HG03159 (cell line): ENCODE results near the gene HNRNPA0.
A peak's percentile ranks its signal among the peaks of the same experiment; 100 is the strongest.

Experiments
- ATAC-seq: cut with Tn5 transposase; IDR thresholded peaks from one replicate; pipeline ENCODE4 v1.9.1; 2021; ENCODE audit warnings: mild to moderate bottlenecking, moderate library complexity; ENCODE audit not compliant: unreplicated experiment

Gene HNRNPA0

DNA sequence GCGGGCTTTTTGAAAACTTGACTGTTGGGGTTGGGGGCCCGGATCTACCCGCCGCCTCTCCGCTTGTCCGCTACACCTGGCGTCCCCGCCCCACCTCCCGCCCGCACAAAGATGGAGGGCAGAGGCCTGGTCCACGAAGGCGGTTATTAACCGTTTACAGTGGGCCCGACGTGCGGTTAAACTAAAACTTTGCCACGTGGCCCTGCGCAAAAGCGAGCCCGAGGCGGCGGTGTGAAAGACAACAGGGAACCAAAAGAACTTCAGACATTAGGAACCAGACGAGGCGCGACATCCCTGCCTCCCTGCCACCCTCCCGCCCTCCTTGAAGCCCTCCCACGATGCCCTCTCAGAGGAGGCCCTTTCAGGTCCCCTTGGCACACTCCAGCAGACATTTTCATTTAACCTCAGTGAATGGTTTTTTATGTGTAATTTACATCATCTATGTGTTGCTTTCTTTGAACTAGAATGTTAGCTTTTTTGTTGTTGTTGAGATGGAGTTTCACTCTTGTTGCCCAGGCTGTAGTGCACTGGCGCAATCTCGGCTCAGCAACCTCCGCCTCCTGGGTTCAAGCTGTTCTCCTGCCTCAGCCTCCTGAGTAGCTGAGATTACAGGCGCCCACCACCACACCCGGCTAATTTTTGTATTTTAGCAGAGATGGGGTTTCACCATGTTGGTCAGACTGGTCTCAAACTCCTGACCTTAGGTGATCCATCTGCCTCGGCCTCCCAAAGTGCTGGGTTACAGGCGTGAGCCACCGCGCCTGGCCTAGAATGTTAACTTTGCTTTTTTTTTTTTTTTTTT lies 999 bp upstream of the HNRNPA0 start:
- peak; percentile 7 for ATAC-seq

DNA sequence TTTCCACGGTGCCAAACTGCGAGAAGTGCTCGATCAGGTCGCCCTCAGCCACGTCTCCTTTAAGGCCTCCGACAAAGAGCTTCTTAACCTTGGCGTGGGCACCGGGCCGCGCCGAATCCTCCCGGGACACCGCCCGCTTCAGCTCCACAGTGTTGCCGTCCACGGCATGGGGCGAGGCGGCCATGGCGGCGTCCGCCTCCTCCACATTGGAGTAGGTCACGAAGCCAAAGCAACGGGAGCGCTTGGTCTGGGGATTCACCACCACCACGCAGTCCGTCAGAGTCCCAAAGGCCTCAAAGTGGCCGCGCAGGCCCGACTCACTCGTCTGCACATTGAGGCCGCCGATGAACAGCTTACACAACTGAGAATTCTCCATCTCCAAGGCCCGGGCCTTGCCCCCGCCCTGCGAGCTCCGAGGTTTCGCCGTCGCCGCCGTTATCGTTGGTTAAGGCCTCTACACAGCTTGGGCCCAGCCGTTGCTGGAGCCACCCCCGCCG lies 424 bp downstream of the HNRNPA0 start:
- ATAC-seq = peak; percentile 8

DNA sequence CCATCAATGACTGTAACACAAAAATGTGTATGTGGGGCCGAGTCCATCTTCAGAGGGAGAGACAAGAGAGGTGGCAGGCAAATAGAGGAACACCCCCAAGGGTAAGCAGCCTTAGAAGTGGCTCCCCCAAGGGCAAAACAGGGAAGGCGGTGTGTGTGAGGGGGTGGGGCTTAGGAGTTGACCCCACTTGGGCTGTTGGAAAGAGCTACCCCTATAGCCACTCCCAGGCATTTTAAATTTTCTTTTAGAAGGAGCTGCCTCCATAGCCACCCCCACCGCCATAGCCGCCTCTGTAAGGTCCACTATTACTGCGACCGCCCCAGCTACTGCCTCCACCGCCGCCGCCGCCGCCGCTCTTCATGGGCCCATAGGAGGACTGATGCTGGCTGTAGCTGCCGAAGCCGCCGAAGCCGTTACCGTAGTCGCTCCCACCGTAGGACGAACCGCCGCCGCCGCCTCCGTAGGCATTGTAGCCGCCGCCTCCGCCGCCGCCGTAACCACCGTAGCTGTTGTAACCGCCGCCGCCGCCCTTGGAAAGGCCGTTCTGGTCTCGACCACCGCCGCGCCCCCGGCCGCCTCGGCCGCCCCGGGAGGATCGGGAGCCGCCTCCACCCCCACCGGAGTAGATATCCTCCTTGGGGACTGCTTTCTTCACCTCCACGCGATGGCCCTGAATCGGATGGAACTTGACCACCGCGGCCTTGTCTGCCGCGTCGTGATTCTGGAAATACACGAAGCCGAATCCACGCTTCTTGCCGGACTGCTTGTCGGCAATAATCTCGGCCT lies 1.1 kb downstream of the HNRNPA0 start:
- ATAC-seq = no peak

DNA sequence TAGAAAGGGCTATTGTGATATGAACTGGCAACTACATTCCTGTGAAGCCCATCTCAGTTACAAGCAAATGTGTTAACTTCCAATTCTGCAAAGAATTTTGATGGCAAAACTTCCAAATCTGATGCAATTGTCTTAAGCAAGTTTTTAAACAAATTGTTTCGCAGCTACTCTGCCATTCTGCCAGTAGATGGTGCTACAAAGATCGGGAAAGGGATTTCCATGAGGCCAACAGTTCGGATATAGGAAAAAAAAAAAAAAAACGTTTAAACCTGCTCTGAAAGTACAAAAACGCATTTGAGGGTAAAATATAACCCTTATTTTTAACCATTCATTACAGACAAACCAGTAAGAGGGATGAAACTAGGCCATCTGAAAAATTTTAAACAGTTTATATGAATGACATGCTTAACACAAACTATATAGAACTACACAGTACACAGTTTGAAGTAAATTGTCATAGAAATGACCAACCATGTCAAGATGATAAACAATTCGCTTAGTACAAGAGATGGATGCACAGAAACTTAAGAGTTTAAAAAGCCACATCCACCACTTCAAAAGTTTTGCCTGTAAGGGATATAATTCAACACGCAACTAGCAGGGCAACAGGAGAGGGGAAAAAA lies 2.2 kb downstream of the HNRNPA0 start:
- ATAC-seq = no peak

DNA sequence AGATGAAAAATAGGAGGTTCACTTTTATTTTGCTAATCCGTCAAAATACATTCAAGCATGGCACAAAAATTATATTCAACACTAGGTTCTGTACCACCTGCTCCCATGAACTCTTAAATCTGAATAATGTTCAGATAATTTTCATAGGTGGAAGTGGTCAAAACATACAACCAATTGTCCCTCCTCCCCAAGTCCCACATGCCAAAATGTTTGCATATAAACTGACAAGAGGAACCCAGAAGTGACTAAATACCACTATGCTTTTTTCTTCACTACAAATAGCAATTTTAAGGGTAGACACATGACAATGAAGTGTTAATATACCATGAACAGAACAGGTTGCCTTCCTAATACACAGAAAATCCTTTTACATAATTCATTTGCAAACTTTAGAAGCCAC lies 3.7 kb downstream of the HNRNPA0 start:
- ATAC-seq = no peak

DNA sequence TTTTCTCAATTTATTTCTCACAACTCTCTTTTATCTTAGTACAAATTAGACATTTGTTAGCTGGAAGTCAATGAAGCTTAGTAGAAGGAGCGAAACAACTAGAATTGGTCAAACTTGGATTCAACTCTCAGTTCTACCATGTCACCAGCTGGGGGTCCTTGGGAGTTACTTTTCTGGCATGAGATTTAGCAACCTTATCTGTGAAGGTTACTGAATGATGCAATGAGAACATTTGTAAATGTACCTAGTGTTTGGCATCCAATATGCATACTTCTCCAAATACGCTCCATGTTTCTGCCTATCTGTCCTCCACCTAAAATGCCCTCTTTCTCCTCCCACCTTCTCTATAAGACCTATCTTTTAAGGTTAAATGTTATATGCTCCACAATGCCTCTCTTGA lies 6.3 kb downstream of the HNRNPA0 start:
- ATAC-seq = no peak

DNA sequence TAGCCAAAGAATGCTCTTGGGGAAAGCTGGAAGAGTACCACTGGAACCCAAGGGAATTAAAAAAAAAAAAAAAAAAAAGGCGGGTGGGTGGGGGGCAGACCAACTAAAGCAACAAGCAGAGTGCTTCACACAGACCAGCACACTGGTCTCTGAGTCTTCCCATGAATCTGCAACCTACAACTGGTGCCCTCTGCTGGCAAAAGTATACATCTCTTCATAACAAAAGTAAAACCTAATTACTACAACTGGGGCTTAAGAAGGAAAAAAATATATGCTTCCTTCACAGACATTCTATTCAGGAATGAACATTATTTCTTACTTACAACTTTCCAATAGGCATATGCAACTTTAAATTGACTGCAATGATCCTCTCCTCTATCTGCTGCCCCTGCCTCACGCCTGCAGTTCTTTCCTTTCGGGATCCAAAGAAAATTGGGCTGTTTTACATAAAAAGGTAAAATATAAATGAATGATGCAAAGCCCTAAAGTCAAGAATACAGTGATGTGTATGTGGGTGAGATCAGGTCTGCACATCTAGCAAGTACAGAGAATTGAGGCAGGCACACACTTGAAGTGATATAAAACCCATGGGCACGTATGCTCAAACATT lies 11.0 kb downstream of the HNRNPA0 start:
- peak; percentile 69 for ATAC-seq

DNA sequence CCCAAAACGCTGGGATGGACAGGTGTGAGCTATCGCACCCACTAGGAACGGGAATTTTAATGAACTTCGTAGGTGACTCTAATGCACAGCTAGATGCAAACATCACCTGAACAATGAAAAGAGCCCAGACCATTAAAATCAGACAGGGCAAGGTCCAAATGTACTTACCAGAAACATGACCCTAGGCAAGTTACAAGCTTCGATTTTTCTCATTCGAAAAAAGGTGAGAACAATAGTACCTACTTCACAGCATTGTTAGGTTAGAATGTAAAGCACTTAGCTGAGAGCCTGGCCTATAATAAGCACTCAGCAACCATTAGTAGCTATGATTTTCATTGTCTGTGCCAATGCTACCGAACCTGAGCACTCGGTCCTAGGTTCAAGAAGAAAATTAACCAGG lies 12.4 kb downstream of the HNRNPA0 start:
- ATAC-seq = no peak

DNA sequence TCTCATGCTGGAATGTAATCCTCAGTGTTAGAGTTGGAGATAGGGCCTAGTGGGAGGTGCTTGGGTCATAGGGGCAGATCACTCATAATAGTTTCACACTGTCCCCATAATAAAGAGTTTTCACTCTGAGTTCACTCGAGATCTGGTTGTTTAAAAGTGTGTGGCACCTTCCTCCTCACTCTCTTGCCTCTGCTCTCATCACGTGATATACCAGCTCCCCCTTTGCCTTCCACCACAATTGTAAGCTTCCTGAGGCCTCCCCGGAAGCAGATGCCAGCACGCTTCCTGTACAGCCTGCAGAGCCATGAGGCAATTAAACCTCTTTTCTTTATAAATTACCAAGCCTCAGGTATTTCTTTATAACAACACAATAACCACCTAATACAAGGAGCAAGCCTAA lies 14.4 kb downstream of the HNRNPA0 start:
- ATAC-seq = no peak

DNA sequence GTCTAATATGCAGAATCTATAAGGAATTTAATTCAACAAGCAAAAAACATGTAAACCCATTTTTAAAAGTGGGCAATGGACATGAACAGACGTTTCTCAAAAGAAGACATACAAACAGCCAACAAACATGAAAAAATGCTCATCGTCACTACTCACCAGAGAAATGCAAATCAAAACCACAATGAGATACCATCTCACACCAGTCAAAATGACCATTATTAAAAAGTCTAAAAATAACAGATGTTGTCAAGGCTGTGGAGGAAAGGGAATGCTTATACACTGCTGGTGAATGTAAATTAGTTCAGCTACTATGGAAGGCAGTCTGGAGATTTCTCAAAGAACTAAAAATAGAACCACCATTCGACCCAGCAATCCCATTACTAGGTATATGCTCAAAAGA lies 15.2 kb downstream of the HNRNPA0 start:
- ATAC-seq = no peak

DNA sequence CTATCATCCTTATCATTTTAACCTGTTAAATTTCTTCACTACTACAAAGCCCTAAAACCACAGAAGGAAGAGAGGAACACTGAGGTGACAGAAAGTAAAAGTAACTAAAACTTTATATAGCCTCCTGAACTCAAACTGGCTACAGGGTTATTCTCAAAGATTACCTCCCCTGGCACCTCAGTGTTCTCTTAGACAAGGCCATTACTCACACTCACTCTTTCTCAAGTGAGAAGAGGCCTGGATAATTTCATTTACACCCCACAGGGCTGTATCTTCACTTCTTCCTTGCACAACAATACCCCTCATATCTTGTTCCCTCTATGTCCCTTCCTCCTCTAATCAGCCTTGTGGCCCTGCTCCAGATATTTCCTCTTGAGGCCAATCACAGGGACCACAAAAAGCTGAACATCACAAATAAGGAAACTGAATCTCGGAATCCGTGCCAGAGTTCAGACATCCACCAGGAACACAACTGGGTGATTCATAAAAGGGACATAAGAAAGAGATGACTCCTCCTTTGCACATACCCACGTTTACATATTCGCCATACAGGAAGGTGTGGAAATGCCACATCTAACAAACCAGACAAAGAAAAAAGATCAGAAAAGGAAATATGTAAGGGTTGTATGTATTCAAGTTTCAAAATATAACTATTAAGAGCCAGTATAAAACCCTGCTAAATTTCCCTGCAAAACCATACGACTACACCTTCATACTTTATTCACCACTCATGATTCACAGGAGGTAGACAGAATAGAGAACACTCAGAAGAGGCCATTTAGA lies 16.6 kb downstream of the HNRNPA0 start:
- ATAC-seq = no peak

DNA sequence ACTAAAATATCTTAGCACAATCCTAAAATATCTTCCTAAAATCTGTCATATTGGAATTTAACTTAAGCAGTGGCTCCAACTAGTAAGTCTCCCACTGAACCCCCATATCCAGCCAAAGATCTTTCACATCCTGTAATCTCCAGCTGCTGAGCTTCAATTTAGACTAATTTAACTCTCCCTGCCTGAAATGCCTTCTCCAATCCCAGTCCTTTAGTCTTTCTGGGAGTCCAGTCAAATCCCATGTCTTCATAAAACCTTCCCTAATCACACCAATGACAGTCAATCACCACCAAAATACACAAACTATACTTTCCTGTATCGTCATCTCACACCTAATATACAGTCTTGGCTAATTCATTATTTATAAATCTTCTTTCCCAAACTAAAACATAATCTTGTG lies 17.7 kb downstream of the HNRNPA0 start:
- ATAC-seq = no peak

DNA sequence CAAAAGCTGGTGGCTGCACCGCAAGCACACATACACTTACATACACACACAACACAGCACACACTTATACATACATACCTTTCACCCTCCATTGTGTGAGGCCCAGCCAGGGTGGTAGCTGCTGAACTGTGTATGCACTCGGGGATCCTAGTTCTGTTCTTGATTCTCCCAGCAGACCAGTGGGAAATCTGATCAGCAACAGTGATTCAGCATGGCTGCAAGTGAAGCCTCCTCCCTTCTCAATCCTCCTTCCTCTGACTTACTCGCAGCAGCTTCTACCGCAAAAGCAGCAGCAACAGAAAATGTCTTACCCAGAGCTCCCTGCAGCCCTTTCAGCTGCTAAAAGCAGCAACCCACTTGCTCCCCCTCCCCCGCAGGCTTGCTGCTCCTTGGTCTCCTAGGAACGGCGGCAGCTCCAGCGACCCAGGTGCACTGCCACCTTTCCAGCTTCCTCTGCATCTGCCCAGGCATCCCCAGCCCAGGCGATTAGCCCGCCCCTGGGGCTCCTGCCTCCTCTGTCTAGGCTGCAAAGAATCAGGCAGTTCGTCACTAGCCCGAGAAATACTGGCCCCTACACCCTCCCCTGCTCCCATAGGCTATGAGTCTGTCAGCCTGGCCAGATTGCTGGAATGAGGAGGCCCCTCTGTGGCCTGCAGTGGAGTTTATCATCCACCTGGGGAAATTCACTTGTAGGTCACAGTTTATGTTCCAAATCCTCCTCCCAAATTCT lies 18.4 kb downstream of the HNRNPA0 start, which contains the start of gene KLHL3:
TSS of gene KLHL3 (minus strand) at position 535 of the 730 bp plus-strand sequence. CDS start at position 92, 443 bp downstream.
- peak; percentile 53 for ATAC-seq

DNA sequence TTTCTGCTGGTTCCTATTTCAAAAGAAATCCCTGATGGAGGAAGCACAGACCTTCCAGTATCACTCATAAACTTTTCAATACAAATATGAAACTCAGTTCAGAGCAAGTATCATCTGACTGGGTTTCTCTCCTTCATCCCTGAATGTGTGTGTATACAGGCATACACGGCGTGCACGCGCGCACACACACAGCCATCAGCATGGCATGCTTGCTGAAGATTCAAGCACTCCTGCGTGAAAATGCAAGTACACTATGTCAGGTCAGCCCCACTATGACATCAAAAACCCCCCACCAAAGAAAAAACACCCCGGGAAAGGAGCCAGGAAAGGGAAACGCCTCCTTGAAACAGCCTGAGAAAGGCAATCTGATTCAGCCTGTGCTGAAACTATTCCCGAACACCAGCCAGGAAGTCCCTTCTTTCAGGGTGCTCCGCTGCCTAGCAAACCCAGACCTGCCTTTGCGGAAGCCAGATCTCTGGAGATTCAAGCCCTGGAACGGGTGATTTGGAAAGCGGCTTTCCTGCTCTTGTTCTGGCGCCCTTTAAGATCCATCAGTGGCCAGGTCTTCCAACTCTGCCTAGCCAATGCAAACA lies 19.1 kb downstream of the HNRNPA0 start:
- ATAC-seq = peak; percentile 13

DNA sequence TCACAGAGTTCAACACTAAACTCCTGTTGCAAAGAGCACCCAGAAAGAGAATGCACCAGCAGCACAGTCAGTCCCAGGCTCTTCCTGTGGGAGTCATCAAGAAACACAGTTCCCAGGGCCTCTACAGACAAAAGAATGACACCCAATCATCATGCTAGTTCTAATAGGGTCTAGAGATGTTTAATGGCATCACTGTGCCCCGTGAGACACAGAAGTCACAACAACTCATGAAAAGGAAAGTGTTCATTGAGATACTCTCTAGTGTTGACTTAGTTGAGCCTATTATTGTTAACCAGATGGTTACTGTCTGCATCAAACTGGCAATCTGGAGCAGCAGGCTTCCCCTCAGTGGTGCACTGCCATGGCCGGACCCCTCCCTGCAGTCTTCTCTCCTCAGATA lies 19.8 kb downstream of the HNRNPA0 start:
- ATAC-seq = no peak

DNA sequence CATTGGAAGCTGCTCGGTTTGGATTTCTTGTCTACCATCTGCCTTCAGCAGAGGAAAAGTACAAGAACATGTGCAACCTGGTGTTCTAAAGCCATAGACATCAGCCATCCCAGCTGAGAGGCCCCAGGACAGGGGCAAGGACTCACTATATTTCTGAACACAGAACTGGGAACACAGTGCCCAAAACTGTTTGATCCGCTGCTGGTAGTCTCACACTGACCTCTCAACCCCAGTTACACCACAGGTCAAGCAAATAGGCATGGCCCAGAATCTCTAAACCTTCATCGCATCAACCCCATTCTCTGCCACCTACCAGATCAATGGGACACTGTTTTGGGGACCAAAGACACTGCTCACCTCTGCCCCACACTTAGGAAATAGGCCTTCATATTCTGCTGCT lies 20.2 kb downstream of the HNRNPA0 start:
- no peak for ATAC-seq

DNA sequence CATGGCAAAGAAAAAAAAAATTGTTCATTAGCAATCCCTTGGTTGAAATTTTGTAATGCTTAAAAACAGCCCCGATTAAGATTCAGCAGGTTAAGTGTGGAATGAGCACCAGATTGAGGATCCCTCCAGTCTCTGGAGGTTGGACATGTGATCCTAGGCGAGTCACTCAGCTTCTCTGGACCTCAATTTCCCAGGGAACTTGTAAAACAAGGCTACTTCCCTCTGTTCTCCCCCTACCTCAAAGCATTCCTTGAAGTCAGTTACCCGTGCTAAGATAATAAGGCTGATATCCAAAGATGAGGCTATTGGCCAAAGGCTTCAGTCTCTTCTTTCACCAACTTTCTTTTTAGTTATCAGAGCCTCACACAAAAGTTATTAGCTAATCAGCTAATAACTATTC lies 21.2 kb downstream of the HNRNPA0 start:
- no peak for ATAC-seq

DNA sequence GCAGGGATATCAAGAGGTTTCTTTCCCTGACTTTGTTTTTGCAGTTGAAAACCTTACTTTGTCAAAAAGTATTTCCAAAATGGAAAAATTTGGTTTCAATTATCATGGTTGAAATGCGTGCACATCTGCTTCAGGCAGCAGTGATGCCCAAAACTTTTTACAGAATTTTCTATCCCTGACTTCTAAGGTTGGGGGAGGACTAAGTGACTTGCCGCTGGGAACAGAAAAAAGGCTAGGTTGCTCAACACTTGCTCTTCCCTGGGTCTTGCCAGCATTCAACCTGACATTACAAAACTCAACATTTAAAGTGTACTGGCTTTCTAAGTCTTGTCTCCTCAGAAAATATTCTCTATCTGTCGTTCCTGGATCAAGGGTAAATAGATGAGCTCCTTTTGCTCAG lies 23.0 kb downstream of the HNRNPA0 start:
- no peak for ATAC-seq

DNA sequence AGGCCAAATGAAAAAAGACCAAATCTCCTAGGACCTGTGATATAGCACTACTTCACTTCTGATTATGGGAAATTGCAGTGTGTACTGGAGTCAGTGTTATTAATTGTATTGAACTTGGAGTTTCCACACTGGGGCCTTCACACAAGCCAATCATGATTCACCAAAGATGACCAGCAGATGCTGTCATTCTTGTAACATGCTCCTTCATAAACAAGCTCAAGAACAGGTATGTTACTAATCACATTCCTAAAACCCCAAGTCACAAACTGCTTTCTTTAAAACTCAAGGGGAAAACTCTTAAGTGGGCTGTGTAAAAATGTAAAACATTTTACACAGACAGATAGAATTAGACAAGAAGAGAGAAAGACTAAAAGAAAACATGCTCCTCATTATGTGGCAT lies 23.8 kb downstream of the HNRNPA0 start:
- ATAC-seq = no peak
